GM18861 (cell line): ENCODE results near the gene SNTB2.

ENCODE experiments used
- ATAC-seq: cut with Tn5 transposase; IDR thresholded peaks from one replicate; pipeline ENCODE4 v1.9.1; 2021; ENCODE audit not compliant: unreplicated experiment

SNTB2 gene

DNA sequence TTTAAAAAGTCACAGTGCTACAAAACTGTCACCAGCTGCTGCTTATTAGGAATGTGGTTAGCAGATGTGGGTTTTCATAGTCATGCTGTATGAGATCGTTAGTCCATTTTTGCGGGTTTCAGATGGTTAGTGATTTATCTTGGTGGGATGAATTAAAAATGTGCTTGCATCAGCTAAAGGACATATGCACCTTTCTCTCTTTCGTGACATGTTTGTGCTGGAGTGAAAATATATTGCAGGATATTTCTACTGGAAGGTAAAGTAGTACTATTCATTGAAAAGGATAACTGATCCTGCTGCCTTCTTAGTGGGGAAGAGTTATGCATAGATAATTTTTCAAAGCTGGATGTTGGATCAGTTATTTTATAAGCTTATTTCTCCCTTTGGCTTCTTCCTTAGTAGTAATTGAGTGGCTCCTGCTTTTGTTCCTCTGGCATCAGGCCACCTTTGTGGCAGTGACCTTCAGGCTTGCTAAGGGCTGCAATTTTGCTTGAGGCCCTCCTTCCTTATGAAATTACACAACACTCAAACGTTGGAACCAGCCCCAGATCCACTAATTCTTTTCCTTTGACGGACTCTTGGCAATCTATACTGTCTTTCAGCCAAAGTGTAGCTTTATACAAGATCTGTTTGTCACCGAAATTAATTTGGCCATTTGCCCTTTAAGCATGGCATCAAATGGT lies 7.5 kb upstream of the SNTB2 start:
- no peak for ATAC-seq

DNA sequence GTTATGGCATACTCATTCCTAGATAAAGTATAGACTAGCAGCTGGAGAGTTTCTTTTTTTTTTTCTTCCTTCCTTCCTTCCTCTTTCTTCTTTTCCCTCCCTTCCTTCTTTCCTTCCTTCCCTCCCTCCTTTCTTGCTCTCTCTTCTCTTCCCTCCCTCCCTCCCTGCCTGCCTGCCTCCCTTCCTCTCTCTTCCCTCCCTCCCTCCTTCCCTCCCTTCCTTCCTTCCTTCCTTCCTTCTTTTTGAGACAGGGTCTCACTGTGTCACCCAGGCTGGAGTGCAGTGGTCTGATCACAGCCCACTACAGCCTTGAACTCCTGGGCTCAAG lies 7.0 kb upstream of the SNTB2 start:
- no peak for ATAC-seq

DNA sequence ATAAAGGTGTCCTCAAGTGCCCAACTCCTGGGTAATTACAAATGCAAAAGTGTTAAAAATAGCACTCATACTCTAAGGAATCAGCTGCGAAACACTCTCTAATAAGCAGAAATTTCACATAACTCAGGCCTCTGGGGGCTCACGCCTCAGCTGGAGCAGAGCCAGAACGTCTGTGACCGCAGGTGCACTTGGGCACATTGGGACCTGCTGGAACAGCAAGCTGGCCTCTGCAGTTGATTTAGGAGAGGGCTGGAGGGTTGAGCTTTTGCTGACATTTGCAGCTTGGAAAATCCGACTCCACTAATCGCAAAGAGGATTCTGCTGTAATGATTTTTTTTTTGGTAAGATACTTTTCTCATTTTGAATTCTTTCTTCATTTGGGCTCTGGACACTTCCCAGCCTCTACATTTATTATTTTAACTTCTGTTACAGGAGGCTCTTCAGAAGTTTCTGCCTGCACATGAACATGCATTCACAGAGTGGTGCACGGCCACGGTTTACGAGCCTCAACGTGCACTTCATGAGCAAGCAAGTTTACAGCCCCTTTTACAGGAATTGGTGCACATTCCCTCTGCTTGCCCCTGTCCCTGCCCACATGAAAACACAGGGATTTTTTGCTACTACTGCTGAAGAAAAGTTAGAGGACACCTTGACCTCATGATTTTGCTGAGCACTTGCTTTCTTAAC lies 4.1 kb upstream of the SNTB2 start:
- no peak for ATAC-seq

DNA sequence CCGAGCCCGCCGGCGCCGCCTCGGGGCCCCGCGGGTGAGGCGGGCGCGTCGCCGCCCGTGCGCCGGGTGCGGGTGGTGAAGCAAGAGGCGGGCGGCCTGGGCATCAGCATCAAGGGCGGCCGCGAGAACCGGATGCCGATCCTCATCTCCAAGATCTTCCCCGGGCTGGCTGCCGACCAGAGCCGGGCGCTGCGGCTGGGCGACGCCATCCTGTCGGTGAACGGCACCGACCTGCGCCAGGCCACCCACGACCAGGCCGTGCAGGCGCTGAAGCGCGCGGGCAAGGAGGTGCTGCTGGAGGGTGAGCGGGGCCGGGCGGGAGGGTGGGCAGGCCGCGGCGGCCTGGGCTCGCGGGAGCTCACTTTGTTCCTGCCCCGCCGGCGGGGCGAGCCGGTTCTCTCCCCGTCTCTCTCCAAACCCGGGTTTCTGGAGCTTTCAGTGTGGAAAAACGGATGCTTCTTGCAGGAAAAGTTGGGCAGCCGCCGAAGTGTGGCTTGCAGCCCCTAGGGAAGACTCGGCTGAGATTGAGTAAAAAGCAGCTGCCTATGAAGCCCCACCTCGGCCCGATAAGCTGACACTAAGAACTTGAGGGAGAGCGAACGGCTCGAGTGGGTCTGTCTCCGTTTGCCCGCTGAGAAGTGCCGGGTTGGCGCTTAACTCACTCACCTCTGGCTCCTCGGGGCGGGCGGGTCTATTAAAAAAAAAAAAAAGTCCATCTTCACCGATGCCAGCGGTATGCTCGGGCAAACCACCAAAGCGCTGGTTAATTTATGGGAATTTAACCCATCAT lies 677 bp downstream of the SNTB2 start:
- peak; percentile 17 for ATAC-seq

DNA sequence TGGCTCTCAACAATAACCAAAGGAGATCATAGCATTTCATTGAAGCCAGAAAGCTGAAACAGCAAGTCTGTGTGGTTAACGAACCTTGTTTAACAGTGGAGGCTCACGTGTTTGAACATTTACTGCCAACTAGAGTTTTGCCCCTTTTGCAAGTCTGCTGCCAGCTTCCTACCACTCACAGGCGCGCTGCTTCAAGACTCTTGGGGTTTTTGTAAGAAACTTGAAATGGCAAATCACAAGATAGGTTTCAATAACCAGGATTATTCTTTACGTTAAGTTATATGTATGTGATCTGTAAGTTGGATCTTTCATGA lies 1.2 kb downstream of the SNTB2 start:
- ATAC-seq, result no peak

DNA sequence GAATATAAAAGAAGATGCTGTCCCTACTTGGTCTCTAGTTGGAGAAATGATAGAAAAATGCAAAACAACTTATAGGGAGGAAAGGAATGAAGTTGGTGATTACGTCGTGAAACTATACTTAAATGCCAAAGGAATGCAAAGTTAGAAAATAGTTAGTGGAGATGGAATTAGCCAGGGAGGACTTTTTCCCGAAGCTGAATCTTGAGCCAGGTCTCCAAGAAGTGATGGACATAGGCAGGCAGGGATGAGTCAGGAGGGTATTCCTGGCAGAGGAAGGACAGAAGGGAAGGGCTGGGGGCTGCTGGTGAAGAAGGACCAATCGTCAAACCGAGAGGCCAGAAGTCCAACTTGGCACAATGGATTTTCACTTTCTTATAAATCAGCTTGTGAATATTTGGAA lies 1.8 kb downstream of the SNTB2 start:
- no peak for ATAC-seq

DNA sequence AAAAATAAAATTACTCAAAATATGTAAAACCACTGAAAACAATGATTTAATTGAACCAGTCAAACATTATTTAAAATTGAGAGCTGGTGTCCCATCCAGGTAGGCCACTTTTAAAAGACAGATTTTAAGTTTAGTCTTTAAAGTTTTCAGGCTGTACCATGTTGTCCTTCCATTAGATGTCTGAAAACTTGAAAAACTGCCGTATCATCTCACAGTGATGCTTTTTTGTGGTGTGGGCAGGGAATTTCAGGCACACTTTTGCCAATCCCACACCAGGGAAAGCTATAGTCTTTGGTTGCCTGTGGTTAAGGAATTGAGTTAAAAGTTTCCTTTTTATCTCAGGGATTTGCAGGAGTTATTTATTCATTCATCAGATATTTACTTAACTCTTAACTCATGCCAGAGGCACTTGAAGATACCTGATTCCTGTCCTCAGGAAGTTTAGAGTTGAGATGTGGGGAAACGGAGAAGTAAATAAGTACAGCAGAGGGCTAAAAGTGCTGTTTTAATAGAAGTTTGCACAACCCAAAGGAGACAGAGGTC lies 3.2 kb downstream of the SNTB2 start:
- no peak for ATAC-seq

DNA sequence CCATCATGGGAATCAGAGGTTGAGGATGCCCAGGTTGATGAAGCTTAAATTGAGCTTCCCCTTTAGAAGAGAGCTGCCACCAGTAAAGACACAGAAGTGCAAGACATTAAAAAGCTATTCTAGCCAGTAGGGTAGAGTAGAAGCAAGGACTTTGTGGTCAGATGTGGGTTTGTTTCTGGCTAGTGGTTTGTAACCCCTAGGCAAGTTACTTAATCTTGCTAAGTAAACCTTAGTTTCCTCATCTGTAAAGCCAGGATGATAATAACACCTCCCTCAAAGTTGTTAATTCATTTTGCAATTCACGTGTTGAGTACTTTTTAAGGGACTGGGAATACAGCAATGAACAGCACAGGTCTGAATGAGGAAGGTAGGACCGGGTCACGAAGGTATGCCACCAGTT lies 3.6 kb downstream of the SNTB2 start:
- no peak for ATAC-seq

DNA sequence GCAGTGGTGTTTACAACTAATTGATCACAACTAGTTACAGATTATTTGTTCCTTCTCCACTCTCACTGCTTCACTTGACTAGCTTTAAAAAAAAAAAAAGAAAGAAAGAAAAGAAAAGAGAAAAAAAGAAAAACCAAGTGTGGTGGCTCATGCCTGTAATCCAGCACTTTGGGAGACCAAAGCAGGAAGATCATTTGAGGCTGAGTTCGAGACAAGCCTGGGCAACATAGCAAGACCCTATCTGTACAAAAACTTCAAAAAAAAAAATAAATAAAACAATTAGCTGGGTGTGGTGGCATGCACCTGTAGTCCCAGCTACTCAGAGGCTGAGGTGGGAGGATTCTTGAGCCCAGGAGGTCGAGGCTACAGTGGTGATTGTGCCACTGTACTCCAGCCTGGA lies 4.2 kb downstream of the SNTB2 start:
- ATAC-seq, result no peak

DNA sequence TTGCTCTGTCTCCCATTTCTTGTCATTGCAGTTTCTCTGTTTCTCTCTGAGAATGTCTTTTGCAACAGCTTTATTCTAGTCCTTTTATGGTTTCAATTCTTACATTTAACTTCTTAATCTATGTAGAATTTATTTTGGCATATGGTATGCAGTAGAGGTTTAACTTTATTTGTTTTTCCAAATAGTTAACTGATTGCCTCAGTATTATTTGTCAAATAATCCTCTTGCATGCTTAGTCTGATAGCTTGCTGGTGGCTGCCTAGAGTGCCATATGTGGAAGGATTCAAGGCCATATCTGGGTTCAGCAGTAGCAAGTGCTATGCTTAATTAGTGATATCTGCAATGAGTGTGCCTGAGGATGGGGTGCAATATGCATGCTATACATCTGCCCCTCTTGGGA lies 6.9 kb downstream of the SNTB2 start:
- no peak for ATAC-seq

DNA sequence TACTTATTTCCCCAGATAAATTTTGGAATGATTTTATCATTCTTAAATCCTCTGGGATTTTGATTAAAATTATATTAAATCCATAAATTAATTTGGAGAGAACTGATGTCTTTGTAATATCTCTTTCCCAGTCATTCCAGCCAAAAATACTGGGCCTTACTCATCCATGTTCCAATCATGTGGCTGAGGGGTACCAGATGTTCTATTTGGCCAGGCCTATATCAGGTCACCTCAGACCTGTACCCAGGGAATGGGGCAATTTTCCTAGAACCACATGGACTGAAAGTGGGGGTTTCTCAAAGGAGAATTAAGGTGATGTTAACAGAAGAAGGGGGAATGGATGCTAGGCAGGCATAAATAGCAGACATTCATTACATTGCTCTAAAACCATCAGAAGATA lies 7.5 kb downstream of the SNTB2 start:
- ATAC-seq, result no peak

DNA sequence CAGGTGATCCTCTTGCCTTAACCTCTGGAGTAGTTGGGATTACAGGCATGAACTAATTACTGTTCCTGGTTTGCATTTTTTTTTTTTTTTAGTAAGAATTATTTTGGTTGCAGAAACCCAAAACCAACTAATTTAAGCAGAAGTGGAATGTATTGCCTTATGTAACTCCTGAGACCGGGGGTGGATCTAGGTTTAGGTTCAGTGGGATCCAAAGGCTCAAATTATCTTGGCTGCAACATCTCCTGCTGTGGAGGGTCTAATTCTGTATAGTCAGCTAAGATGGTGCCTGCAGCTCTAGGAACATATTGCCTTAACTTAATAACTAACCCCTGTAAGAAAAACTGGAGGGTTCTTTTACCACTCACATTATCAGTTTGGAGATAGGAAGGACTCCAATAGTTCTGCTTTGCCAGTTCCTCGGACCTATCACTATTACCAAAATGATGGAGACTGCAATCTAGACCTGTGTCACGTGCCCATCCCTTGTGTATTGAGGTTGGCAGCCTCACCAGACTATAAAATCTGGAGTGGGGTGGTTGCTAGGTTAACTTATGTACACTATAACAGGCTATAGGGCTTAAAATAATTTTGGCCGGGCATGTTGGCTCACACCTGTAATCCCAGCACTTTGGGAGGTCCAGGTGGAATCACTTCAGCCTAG lies 8.5 kb downstream of the SNTB2 start:
- ATAC-seq, result no peak

DNA sequence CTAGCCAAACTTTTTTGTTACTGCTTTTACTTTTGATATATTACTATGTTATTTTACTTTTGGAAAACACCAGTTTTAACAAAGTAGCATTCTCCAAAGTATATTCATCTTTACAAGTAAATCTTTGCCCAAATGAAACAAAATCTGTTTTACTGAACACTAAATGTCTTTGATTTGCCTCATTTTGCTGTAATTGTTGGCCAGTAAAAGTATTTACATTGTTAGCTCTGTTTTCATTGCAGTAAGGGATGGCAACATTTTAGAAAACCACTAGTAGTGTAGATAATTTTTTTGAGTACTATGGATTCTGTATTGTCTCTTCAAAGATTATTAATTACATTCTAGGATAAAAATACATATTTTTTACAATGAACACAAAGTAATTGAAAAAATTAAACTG lies 10.6 kb downstream of the SNTB2 start:
- ATAC-seq, result no peak

DNA sequence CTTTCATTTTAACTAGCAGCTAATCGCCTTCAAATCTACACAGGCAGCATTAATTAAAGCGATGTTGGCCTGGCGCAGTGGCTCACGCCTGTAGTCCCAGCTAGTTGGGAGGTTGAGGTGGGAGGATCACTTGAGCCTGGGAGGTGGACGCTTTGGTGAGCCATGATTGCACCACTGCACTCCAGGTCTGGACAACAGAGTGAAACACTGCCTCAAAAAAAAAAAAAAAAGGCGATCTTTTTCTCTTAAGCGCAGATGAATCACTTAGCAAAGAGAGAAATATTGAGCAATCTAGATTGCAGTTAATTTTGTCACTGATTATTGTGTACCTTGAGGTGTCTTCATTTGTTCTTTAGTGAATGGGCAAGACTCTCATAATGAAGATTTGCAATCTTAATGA lies 12.4 kb downstream of the SNTB2 start:
- no peak for ATAC-seq

DNA sequence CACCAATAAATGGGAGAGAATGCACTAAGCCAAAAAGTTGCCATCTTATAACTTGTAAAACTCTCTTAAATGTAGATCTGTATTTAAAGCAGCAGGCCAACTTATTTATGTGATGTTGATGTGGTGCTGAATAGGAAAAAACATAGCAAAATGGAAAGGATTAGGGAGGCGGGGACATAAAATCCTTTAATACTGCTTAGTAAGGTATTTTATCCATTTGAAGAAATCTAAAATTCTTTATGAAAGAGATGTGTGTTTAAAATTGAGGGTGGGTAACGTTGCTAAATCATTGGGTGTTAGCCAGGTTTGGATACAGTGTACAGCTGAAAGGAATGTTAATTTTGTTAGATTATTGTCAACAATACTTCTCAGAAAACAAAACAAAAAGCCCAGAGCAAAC lies 14.3 kb downstream of the SNTB2 start:
- ATAC-seq, result no peak

DNA sequence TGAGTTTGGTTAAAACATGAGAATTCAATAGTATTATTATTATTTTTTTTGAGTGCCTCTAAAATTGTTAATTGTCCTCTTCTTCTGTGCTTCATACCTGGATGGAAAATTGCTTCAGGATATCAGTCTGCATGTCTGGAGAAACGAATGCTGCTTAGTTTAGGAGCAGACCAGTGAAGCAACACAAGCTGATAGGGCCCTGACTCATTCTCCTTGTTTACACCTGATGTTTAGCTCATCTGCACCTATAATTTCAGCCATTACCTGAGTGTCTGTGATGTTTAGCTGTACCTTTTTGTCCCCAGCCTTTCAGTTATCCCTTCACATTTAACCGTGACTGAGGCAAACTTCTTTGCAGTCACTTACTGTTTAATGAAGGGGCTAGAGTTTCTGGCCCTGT lies 14.8 kb downstream of the SNTB2 start:
- ATAC-seq, result no peak

DNA sequence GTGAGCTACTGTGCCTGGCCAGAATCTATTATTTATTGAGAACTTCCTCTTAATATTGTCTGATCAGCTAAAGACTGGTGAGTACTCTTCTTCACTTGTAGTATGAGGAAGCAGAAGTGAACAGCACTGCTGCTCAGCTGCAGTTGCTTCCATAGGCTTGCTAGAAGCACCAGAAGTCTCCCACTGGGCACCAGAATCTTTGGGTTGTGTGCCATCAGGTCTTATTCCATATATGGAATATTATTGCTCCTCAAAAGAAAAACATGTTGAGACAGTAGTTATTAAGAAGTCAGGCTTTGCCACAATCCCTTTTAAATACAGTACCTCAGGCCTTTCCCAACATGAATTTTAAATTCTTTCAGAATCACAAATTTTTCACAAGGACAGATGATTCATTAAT lies 17.2 kb downstream of the SNTB2 start:
- ATAC-seq, result no peak

DNA sequence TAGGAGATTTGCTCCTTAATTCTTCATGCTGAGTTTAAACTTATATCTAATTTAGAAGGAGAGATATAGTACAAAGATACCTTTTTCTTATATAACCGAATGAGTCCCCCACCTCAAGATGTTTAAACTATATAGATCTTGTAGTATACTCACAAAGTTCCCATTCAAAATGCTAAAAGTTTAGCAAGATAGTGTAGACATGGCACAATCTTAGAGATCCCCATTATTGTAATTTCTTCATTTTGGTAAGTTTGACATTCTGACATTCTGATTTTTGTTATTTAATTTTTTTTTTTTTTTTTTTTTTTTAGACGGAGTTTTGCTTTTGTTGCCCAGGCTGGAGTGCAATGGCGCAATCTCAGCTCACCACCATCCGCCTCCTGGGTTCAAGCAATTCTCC lies 22.8 kb downstream of the SNTB2 start:
- no peak for ATAC-seq

DNA sequence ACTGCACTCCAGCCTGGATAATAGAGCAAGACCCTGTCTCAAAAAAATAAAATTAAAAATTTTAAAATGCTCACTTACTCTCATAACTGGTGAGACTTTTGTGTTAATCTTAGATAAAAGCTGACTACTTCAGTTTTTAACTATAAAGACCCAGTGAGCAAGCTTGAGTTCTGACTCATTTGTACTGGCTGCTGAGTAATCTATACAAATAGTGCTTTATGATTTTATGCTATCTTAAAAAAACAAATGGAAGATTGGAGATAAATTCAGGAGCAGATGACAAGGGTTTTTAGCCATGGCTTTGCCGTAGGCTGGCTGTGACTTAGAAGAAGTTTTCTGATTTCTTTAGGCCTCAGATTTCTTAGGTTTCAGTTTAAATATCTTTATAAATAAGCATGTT lies 30.5 kb downstream of the SNTB2 start:
- no peak for ATAC-seq

DNA sequence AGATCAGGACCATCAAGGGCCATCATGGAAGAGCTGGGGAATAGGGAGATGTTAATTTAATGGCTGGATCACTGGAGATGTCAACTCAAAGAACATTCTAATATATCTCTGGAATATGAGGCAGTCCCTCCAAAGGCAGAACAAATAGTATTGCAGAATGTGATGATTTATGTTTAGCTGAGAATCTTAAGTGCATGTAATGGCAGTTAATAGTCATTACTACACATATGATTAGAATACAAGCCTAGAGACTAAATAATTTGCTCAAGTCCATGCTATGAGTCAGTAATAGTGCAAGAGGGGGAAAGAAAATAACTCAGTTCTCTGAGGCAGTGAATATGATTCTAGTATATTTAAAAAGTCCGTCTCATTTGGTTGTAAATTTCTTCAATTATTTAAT lies 32.3 kb downstream of the SNTB2 start:
- no peak for ATAC-seq

DNA sequence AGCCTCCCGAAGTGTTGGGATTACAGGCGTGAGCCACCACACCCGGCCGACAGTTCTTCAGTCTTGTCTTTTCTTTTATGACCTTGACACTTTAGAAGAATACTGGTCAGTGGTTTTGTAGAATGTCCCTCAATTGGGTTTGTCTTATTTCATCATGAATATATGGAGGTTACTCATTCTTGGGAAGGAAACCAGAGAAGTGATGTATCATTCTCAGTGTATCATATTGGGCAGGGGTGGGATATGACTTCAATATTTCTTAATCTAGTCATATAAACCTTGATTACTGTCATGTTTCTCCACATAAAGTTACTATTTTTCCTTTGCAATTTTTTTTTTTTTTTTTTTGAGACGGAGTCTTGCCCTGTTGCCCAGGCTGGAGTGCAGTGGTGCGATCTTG lies 36.9 kb downstream of the SNTB2 start:
- no peak for ATAC-seq

DNA sequence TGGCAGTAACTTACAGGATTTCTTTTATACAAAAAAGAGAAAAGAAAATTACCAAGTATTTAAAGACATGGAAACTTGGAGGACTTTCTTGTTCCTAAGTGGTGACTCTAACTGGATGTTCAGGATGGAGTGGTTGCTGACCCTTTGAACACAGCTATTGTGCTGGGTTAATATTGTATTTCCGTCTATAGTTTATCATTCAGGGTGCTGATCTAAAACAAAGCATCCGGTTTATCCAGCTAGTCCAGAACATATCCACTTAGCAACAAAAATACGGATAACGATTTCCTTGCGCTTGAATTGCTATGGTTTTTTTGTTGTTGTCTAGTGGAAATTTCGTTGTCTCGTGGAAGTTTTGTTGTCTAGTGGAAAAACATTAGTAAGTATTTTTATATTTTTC lies 38.2 kb downstream of the SNTB2 start:
- no peak for ATAC-seq
